GM12801 (cell line): ENCODE data around the gene CYP26B1.

Experiments
- CTCF ChIP-seq: IDR thresholded peaks from one replicate; pipeline ENCODE4 v1.5.1; 2011; ENCODE audit warnings: control low read depth; ENCODE audit not compliant: insufficient read length; ENCODE audit errors: extremely low read depth

CYP26B1 gene

GRCh38 chr2:72139471-72139873 is 8.2 kb downstream of the CYP26B1 start:
- TF ChIP-seq CTCF = no peak

GRCh38 chr2:72138921-72139381 is 8.7 kb downstream of the CYP26B1 start:
- TF ChIP-seq CTCF = no peak

GRCh38 chr2:72138011-72138881 is 9.4 kb downstream of the CYP26B1 start:
- no peak for TF ChIP-seq CTCF

GRCh38 chr2:72137498-72138010 is 10.1 kb downstream of the CYP26B1 start:
- TF ChIP-seq CTCF = no peak

- no peak for TF ChIP-seq CTCF
These were observed 10.6 kb downstream of the CYP26B1 start for GRCh38 chr2:72136933-72137497.

GRCh38 chr2:72136331-72136730 is 11.3 kb downstream of the CYP26B1 start:
- TF ChIP-seq CTCF = no peak

GRCh38 chr2:72135921-72136320 is 11.7 kb downstream of the CYP26B1 start:
- no peak for TF ChIP-seq CTCF
